ENCODE data around the gene BACH1. TPM values are rescaled to one million over a fixed set of nuclear protein-coding genes. Genes with fewer than 3 reads are reported as not detected.
A peak's percentile ranks its signal among the peaks of the same experiment; 100 is the strongest.
"Not testable (repeated sequence)": the region's sequence is repeated elsewhere in the genome, so short reads cannot be mapped to it uniquely, and the experiment has no call there.

The BACH1 gene
- total RNA-seq, 2 experiments from 2014 or later = 21.8 to 23.2 TPM

DNA sequence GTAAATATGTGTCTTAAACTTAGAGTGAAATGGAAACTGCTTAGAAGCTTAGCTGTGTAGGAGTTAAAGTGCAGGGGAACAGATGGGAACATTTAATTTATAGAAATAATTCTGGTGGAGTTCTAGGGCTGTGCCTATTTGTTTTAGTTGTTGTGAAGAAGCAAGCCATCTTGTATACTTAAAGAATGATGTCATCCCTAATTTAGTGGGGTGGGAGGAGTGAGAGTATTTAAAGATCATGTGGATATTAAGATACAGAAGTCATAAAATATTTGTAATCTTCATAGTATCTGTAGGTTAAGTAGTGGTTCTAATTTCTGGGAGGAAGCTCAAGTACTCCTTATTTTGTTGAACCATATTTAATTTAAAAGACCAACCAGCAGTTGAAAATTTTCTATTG, 41.5 kb downstream of the BACH1 start:
- Mint-ChIP-seq H3K27me3 (no peaks in the 10 kb centered on the region), H3K27ac (no peak overlapping the region), H3K4me3 (no peak overlapping the region), H3K4me1 (peaks cover 27% of the 10 kb centered on the region), H3K9me3 (no peaks in the 10 kb centered on the region), H3K36me3 (peaks cover 17% of the 10 kb centered on the region)
- no peak for DNase-seq

GRCh38 chr21:29342363-29342957, 43.7 kb downstream of the BACH1 start:
- no peak overlapping the region for H3K4me3 Mint-ChIP-seq
- H3K27me3 Mint-ChIP-seq = no peaks in the 10 kb centered on the region
- DNase-seq = peak; percentile 58
- no peaks in the 10 kb centered on the region for H3K9me3 Mint-ChIP-seq
- H3K4me1 Mint-ChIP-seq = peaks cover 28% of the 10 kb centered on the region
- H3K27ac Mint-ChIP-seq = peak overlapping the region; percentile 71
- peaks cover 18% of the 10 kb centered on the region for H3K36me3 Mint-ChIP-seq

DNA sequence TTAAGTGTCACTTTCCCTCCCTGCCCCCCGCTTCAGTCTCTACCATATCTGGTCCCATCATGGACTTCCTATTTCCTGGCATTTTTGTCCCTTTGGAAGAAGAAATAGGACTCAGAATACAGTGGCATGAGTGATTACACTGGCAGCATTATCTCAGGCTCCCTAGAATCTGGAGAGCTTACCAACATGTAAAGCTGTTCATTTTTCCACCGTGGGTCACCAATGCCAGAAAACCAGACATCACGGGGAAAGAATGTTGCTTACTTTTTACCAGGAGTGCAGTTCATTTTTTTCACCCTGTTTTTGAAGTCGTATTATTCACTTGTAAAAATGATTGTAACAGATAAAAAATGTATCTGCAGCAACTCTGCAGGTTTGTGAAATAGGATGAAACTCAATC, 44.8 kb downstream of the BACH1 start:
- Mint-ChIP-seq H3K36me3 (peaks cover 20% of the 10 kb centered on the region), H3K4me3 (no peak overlapping the region), H3K27me3 (no peaks in the 10 kb centered on the region), H3K9me3 (no peaks in the 10 kb centered on the region), H3K27ac (no peak overlapping the region), H3K4me1 (peaks cover 38% of the 10 kb centered on the region)
- DNase-seq = no peak

DNA sequence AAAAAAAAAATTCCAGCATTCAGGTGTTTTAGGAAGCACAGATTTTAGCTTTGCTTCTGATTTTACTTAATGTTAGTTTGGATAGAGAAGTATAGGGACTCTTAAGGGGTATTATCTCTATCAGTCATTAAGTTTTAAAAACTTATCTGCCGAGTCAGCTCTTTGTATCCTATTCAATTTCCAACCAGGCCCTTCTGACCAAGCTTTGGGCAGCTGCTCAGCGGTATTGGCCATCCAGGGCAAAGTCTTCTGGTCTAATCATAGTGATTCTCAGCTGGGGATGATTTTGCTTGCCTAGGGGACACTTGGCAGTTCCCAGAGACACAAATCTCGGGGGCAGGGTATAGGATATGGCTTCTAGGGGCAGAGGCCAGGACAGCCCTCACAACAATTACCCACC, 47.6 kb downstream of the BACH1 start:
- no peak for DNase-seq
- Mint-ChIP-seq H3K4me1 (peaks cover 36% of the 10 kb centered on the region), H3K27me3 (no peaks in the 10 kb centered on the region), H3K4me3 (no peak overlapping the region), H3K36me3 (peaks cover 20% of the 10 kb centered on the region), H3K9me3 (no peaks in the 10 kb centered on the region), H3K27ac (no peak overlapping the region)

DNA sequence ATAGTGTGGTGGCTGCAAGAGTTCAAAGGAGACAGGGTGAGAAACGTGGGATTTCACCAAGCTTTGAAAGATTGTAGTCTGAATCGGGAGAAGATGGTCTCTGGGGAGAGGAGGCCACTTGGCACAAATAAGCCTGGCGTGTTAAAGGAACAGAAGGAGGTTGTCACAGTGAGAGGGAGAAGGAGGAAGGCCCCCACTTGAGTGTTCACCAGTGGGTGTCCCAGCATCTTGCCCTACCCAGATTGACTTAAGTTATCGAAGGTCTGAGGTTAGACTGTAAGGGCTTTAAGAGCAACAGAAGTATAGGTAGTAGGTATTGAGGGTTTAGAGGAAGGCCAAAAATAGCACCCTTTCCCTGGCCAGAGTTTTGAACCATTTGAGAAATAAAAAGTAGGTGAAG, 48.0 kb downstream of the BACH1 start:
- Mint-ChIP-seq H3K4me3 (no peak overlapping the region), H3K27me3 (no peaks in the 10 kb centered on the region), H3K36me3 (peaks cover 22% of the 10 kb centered on the region), H3K4me1 (peaks cover 38% of the 10 kb centered on the region), H3K27ac (no peak overlapping the region), H3K9me3 (no peaks in the 10 kb centered on the region)
- DNase-seq = no peak

- Mint-ChIP-seq H3K4me1 (peaks cover 33% of the 10 kb centered on the region), H3K36me3 (peaks cover 20% of the 10 kb centered on the region), H3K27me3 (no peaks in the 10 kb centered on the region), H3K27ac (no peak overlapping the region), H3K4me3 (no peak overlapping the region), H3K9me3 (no peaks in the 10 kb centered on the region)
- no peak for DNase-seq
Observed at GRCh38 chr21:29347274-29347681, 48.6 kb downstream of the BACH1 start.

GRCh38 chr21:29349702-29350101, 51.0 kb downstream of the BACH1 start:
- H3K9me3 Mint-ChIP-seq = peaks cover 13% of the 10 kb centered on the region
- H3K4me3 Mint-ChIP-seq = no peak overlapping the region
- peaks cover 34% of the 10 kb centered on the region for H3K36me3 Mint-ChIP-seq
- H3K27me3 Mint-ChIP-seq = no peaks in the 10 kb centered on the region
- peaks cover 24% of the 10 kb centered on the region for H3K4me1 Mint-ChIP-seq
- no peak overlapping the region for H3K27ac Mint-ChIP-seq
- DNase-seq = no peak

DNA sequence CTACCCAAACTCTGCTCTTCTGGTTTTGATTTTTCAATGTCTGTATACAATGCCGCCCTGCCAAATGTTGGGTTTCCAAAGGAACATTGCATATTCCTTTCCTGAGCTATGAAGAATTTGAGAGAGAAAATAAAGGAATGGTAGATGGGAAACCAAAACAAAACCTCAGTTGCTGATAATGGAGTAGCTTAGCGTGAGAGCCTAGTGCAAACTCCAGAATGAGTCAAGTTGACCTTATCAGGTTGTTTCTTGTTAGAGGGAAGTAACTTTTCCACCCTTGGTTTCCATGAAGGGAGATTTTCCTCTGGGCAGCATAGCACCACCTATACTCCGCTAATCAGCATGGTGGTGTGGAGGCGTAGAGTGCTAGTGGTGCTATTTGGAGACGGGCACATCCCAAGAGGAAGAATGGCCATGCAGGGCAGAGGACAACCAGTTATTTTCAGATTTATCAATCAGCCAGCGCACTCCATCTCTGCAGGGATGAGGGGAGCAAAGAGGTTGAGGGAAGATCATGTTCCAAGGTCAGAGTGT, 51.6 kb downstream of the BACH1 start:
- H3K27ac Mint-ChIP-seq = no peak overlapping the region
- H3K9me3 Mint-ChIP-seq = peaks cover 14% of the 10 kb centered on the region
- H3K36me3 Mint-ChIP-seq = peaks cover 40% of the 10 kb centered on the region
- no peaks in the 10 kb centered on the region for H3K27me3 Mint-ChIP-seq
- H3K4me3 Mint-ChIP-seq = no peak overlapping the region
- peaks cover 24% of the 10 kb centered on the region for H3K4me1 Mint-ChIP-seq
- DNase-seq = no peak

- Mint-ChIP-seq H3K27me3 (no peaks in the 10 kb centered on the region), H3K4me1 (peaks cover 21% of the 10 kb centered on the region), H3K4me3 (no peak overlapping the region), H3K9me3 (peaks cover 14% of the 10 kb centered on the region), H3K27ac (no peak overlapping the region), H3K36me3 (peaks cover 42% of the 10 kb centered on the region)
- no peak for DNase-seq
Observed at GRCh38 chr21:29351691-29352090, 53.0 kb downstream of the BACH1 start.

DNA sequence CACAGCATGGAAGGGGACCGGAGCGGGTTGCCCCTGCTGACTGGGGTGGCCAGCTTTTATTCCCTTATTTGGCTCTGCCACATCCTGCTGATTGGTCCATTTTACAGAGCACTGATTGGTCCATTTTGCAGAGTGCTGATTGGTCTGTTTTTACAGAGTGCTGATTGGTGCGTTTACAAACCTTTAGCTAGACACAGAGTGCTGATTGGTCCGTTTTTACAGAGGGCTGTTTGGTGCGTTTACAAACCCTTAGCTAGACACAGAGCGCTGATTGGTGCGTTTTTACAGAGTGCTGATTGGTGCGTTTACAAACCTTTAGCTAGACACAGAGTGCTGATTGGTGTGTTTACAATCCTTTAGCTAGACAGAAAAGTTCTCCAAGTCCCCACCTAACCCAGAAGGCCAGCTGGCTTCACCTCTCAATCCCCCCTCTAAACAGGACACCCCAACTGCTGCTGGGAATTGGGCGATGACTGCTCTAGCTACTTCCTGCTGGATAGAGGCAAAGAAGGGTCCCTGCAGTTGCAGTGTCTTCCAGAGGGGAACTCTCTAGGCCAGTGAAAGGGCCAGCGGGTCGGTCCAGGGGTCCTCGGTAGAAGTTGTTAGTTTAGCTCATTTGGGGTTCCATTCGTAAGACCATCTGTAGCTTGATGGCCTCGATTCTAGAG, 56.5 kb downstream of the BACH1 start:
- H3K27me3 Mint-ChIP-seq, H3K4me3 Mint-ChIP-seq, H3K27ac Mint-ChIP-seq, DNase-seq, H3K4me1 Mint-ChIP-seq: not testable (repeated sequence)
- peaks cover 14% of the 10 kb centered on the region for H3K9me3 Mint-ChIP-seq
- peaks cover 51% of the 10 kb centered on the region for H3K36me3 Mint-ChIP-seq

- not testable (repeated sequence) for H3K4me3 Mint-ChIP-seq, H3K27me3 Mint-ChIP-seq
Observed at GRCh38 chr21:29356291-29356690, 57.6 kb downstream of the BACH1 start.

GRCh38 chr21:29356810-29357209, 58.1 kb downstream of the BACH1 start:
- not testable (repeated sequence) for H3K27me3 Mint-ChIP-seq, DNase-seq, H3K4me3 Mint-ChIP-seq, H3K27ac Mint-ChIP-seq
- H3K9me3 Mint-ChIP-seq = peaks cover 14% of the 10 kb centered on the region
- H3K36me3 Mint-ChIP-seq = peaks cover 48% of the 10 kb centered on the region
- peaks cover 10% of the 10 kb centered on the region for H3K4me1 Mint-ChIP-seq

More at GRCh38 chr21:29356291-29356690, 57.6 kb downstream of the BACH1 start:
- DNase-seq, H3K27ac Mint-ChIP-seq: not testable (repeated sequence)
- H3K4me1 Mint-ChIP-seq = peaks cover 11% of the 10 kb centered on the region
- peaks cover 14% of the 10 kb centered on the region for H3K9me3 Mint-ChIP-seq
- peaks cover 51% of the 10 kb centered on the region for H3K36me3 Mint-ChIP-seq

DNA sequence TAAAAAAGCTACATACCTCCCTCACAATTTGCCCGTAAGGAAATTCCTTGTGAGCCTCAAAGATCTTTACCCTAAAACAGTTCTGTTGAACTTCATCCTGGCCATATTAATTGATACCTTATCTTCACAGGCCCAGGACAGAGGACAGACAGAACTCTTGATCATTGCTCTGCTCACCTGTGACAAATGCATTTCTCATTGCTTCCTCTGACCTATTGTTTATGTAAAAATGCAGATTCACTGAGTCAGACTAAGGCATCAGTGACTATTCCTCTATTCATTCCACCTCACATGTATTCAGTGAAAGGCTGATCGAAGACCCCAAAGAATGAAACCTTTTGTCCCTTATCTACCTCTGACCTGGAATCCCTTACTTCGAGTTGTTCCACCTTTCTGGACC, 61.0 kb downstream of the BACH1 start:
- H3K4me1 Mint-ChIP-seq = peaks cover 10% of the 10 kb centered on the region
- H3K36me3 Mint-ChIP-seq = peaks cover 27% of the 10 kb centered on the region
- no peak overlapping the region for H3K4me3 Mint-ChIP-seq
- H3K27ac Mint-ChIP-seq = no peak overlapping the region
- no peaks in the 10 kb centered on the region for H3K27me3 Mint-ChIP-seq
- H3K9me3 Mint-ChIP-seq = peaks cover under 1% of the 10 kb centered on the region
- no peak for DNase-seq

- Mint-ChIP-seq H3K9me3 (no peaks in the 10 kb centered on the region), H3K27ac (no peak overlapping the region), H3K4me3 (no peak overlapping the region), H3K4me1 (peaks cover 10% of the 10 kb centered on the region), H3K27me3 (no peaks in the 10 kb centered on the region), H3K36me3 (peaks cover 23% of the 10 kb centered on the region)
- no peak for DNase-seq
Observed at GRCh38 chr21:29360799-29361765, 62.4 kb downstream of the BACH1 start.

GRCh38 chr21:29362758-29363157, 64.0 kb downstream of the BACH1 start:
- no peak for DNase-seq
- Mint-ChIP-seq H3K27ac (no peak overlapping the region), H3K4me1 (peaks cover 10% of the 10 kb centered on the region), H3K9me3 (no peaks in the 10 kb centered on the region), H3K36me3 (peaks cover 16% of the 10 kb centered on the region), H3K27me3 (no peaks in the 10 kb centered on the region), H3K4me3 (no peak overlapping the region)

Data from activated naive CD8-positive, alpha-beta T cell treated with anti-CD3 and anti-CD28 coated beads for 36 hours (primary cell).